Measurements from ENCODE around the gene MTCL1. TPM values are rescaled to one million over a fixed set of nuclear protein-coding genes. Genes with fewer than 3 reads are reported as not detected.

Gene MTCL1
- total and polyA plus RNA-seq, 2 donors (not counting 1 experiment from before 2014, with no cell fraction given) = 35.0 to 56.0 TPM

DNA sequence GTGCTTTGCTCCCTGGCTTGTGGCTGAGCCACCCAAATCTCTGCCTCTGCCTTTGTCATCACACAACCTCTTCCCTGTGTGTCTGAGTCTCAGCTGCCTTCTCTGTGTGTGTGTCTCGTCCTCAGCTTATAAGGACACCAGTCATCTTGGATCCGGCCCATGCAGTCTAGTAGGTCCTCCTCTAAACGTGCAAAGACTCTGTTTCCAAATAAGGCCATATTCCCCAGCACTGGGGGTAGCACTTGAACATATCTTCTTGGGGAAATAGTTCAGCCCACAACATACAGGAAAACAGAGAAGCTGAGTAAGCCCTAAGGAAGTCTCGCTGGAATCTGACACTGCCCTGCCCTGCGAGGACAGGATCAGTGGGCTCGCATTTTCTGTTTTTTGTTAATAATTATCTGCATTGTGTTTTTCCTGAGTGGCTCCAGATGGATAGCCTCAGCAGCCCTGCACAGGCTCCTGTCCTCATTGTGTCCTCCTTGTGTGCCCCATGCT is 42.1 kb downstream of the MTCL1 start:
- no peaks in the 10 kb centered on the region for H3K9me3 ChIP-seq (ENCODE audit: control insufficient read depth, insufficient read depth, low read depth, low read length)
- peak overlapping the region; percentile 36 for H3K27ac ChIP-seq (ENCODE audit: insufficient read depth, low read length)
- no peaks in the 10 kb centered on the region for H4K20me1 ChIP-seq (ENCODE audit: control insufficient read depth, extremely low read depth, insufficient read depth, low read length)
- H3K79me2 ChIP-seq (ENCODE audit: control insufficient read depth, insufficient read depth, low read length) = peaks cover 35% of the 10 kb centered on the region
- TF ChIP-seq, protein P1, sequence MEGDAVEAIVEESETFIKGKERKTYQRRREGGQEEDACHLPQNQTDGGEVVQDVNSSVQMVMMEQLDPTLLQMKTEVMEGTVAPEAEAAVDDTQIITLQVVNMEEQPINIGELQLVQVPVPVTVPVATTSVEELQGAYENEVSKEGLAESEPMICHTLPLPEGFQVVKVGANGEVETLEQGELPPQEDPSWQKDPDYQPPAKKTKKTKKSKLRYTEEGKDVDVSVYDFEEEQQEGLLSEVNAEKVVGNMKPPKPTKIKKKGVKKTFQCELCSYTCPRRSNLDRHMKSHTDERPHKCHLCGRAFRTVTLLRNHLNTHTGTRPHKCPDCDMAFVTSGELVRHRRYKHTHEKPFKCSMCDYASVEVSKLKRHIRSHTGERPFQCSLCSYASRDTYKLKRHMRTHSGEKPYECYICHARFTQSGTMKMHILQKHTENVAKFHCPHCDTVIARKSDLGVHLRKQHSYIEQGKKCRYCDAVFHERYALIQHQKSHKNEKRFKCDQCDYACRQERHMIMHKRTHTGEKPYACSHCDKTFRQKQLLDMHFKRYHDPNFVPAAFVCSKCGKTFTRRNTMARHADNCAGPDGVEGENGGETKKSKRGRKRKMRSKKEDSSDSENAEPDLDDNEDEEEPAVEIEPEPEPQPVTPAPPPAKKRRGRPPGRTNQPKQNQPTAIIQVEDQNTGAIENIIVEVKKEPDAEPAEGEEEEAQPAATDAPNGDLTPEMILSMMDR (conservative IDR thresholded peaks at IDR 0.05 in 1 of 2, IDR thresholded peaks at IDR 0.05 in 1 of 2; ENCODE audit: low read depth in 1 of 2, low read length in 2 of 2) = no peak
- TF ChIP-seq EZH2 (IDR thresholded peaks at IDR 0.05; ENCODE audit: low read length, missing control alignments) = no peak
- H3K4me2 ChIP-seq (ENCODE audit: extremely low read depth, insufficient read depth, low read length) = peak overlapping the region; percentile 36
- H2AFZ ChIP-seq (ENCODE audit: low read length) = no peak overlapping the region
- H3K4me1 ChIP-seq (ENCODE audit: control insufficient read depth, extremely low read depth, insufficient read depth, low read length) = peaks cover 18% of the 10 kb centered on the region
- H3K36me3 ChIP-seq (ENCODE audit: control insufficient read depth, insufficient read depth, low read length) = peaks cover 11% of the 10 kb centered on the region
- no peak overlapping the region for H3K9ac ChIP-seq (ENCODE audit: insufficient read depth, low read length)
- peak; percentile 89 to 96 for DNase-seq (ENCODE audit: low read depth in 2 of 2)
- H3K4me3 ChIP-seq (replicated peaks in 1 of 4; ENCODE audit: control extremely low read depth in 1 of 4, insufficient read depth in 1 of 4, low read depth in 3 of 4, low read length in 4 of 4) = no peak overlapping the region
- no peaks in the 10 kb centered on the region for H3K27me3 ChIP-seq (ENCODE audit: control insufficient read depth, insufficient read depth, low read length)

DNA sequence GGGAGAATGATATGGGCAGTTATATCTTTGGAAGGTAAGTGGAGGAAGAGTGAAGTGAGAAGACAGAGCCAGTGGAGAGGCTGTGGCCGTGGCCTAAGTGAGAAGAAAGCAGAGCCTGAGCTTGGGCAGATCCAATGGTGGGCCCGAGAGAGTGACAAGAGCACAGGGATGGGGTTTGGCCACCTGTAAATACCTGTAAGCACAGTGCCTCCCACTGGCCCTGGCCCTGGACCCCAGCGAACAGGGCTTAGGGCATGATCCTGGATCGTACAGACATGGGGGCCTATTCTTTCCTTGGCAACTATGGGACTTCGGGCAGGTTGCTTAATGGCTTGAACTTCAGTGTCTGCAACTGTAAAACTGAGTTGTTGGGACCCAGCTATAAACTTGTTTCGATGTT is 44.1 kb downstream of the MTCL1 start:
- H3K4me1 ChIP-seq (ENCODE audit: control insufficient read depth, extremely low read depth, insufficient read depth, low read length) = peaks cover 23% of the 10 kb centered on the region
- no peaks in the 10 kb centered on the region for H3K9me3 ChIP-seq (ENCODE audit: control insufficient read depth, insufficient read depth, low read depth, low read length)
- H3K4me3 ChIP-seq (replicated peaks in 1 of 4; ENCODE audit: control extremely low read depth in 1 of 4, insufficient read depth in 1 of 4, low read depth in 3 of 4, low read length in 4 of 4) = no peak overlapping the region
- H3K79me2 ChIP-seq (ENCODE audit: control insufficient read depth, insufficient read depth, low read length) = peaks cover 40% of the 10 kb centered on the region
- H2AFZ ChIP-seq (ENCODE audit: low read length) = no peak overlapping the region
- peaks cover 11% of the 10 kb centered on the region for H3K36me3 ChIP-seq (ENCODE audit: control insufficient read depth, insufficient read depth, low read length)
- H3K27me3 ChIP-seq (ENCODE audit: control insufficient read depth, insufficient read depth, low read length) = no peaks in the 10 kb centered on the region
- TF ChIP-seq EZH2 (IDR thresholded peaks at IDR 0.05; ENCODE audit: low read length, missing control alignments) = no peak
- TF ChIP-seq, protein P1 (conservative IDR thresholded peaks at IDR 0.05 in 1 of 2, IDR thresholded peaks at IDR 0.05 in 1 of 2; ENCODE audit: low read depth in 1 of 2, low read length in 2 of 2) = no peak
- no peak for DNase-seq (ENCODE audit: low read depth in 2 of 2)
- H3K27ac ChIP-seq (ENCODE audit: insufficient read depth, low read length) = no peak overlapping the region
- no peak overlapping the region for H3K9ac ChIP-seq (ENCODE audit: insufficient read depth, low read length)
- H4K20me1 ChIP-seq (ENCODE audit: control insufficient read depth, extremely low read depth, insufficient read depth, low read length) = no peaks in the 10 kb centered on the region
- no peak overlapping the region for H3K4me2 ChIP-seq (ENCODE audit: extremely low read depth, insufficient read depth, low read length)

GRCh38 chr18:8750954-8751415 is 45.6 kb downstream of the MTCL1 start:
- Histone ChIP-seq H3K79me2 (ENCODE audit: control insufficient read depth, insufficient read depth, low read length) (peaks cover 41% of the 10 kb centered on the region), H3K9me3 (ENCODE audit: control insufficient read depth, insufficient read depth, low read depth, low read length) (no peaks in the 10 kb centered on the region), H3K36me3 (ENCODE audit: control insufficient read depth, insufficient read depth, low read length) (peaks cover 9% of the 10 kb centered on the region), H3K4me2 (ENCODE audit: extremely low read depth, insufficient read depth, low read length) (peak overlapping the region; percentile 59), H3K27ac (ENCODE audit: insufficient read depth, low read length) (peak overlapping the region; percentile 78), H2AFZ (ENCODE audit: low read length) (no peak overlapping the region), H3K9ac (ENCODE audit: insufficient read depth, low read length) (no peak overlapping the region), H3K4me3 (replicated peaks in 1 of 4; ENCODE audit: control extremely low read depth in 1 of 4, insufficient read depth in 1 of 4, low read depth in 3 of 4, low read length in 4 of 4) (peak overlapping the region in 2 of 4 experiments; percentile 16 to 21), H3K4me1 (ENCODE audit: control insufficient read depth, extremely low read depth, insufficient read depth, low read length) (peaks cover 29% of the 10 kb centered on the region), H3K27me3 (ENCODE audit: control insufficient read depth, insufficient read depth, low read length) (no peaks in the 10 kb centered on the region), H4K20me1 (ENCODE audit: control insufficient read depth, extremely low read depth, insufficient read depth, low read length) (no peaks in the 10 kb centered on the region)
- DNase-seq (ENCODE audit: low read depth in 2 of 2) = peak; percentile 92 to 96
- TF ChIP-seq, protein P1 (conservative IDR thresholded peaks at IDR 0.05 in 1 of 2, IDR thresholded peaks at IDR 0.05 in 1 of 2; ENCODE audit: low read depth in 1 of 2, low read length in 2 of 2) = no peak
